Heart left ventricle (tissue), 16 donors: ENCODE results near the gene ZFR2. TPM values are rescaled to one million over a fixed set of nuclear protein-coding genes. Genes with fewer than 3 reads are reported as not detected.

Source experiments
- ATAC-seq, 4 donors: fragments of 200-7000 bp; cut with Tn5 transposase; one replicate each; pipeline ENCODE4 v1.9.1; 2020 to 2022; ENCODE audit warnings: moderate library complexity in 4 of 4, mild to moderate bottlenecking in 3 of 4, moderate number of reproducible peaks in 1 of 4
- DNase-seq, 5 donors: peaks; one replicate each; pipeline ENCODE4 v3.0.0-alpha.2; 2020
- H3K27ac ChIP-seq, 12 donors: fragments of 200-600 bp; sonication (generic) in 4 of 12; one replicate each; pipeline versions ENCODE4 v1.5.0 to v1.8.0; 2016 to 2022; ENCODE audit warnings: mild to moderate bottlenecking in 2 of 12
- H3K27me3 ChIP-seq, 9 donors: fragments of 200-600 bp; sonication (generic) in 2 of 9; one replicate each; pipeline versions ENCODE4 v1.5.1 to v1.8.0; 2016 to 2022; ENCODE audit warnings: mild to moderate bottlenecking in 3 of 9
- H3K36me3 ChIP-seq, 9 donors: fragments of 200-600 bp; sonication (generic) in 2 of 9; one replicate each; pipeline versions ENCODE4 v1.5.0 to v1.8.0; 2018 to 2022; ENCODE audit warnings: mild to moderate bottlenecking in 2 of 9
- H3K4me1 ChIP-seq, 12 donors: fragments of 200-600 bp; sonication (generic) in 4 of 12; one replicate each; pipeline versions ENCODE4 v1.5.0 to v1.8.0; 2016 to 2022; ENCODE audit warnings: mild to moderate bottlenecking in 3 of 12
- H3K4me3 ChIP-seq, 12 donors: fragments of 200-600 bp; sonication (generic) in 4 of 12; one replicate each; pipeline versions ENCODE4 v1.5.0 to v1.8.0; 2017 to 2022; ENCODE audit warnings: mild to moderate bottlenecking in 9 of 12, moderate library complexity in 4 of 12
- H3K9me3 ChIP-seq, 12 donors: fragments of 200-600 bp; sonication (generic) in 4 of 12; one replicate each; pipeline versions ENCODE4 v1.5.0 to v1.8.0; 2016 to 2022; ENCODE audit warnings: mild to moderate bottlenecking in 1 of 12
- CTCF ChIP-seq, 12 donors: fragments of 200-600 bp; sonication (generic) in 4 of 12; IDR thresholded peaks; one replicate each; pipeline versions ENCODE4 v1.5.0 to v1.8.0; 2018 to 2022; ENCODE audit warnings: antibody characterized with exemption in 12 of 12, mild to moderate bottlenecking in 5 of 12
- POLR2A ChIP-seq, 2 donors: fragments of 450-650 bp; IDR thresholded peaks; one replicate each; pipeline ENCODE4 v1.6.1; 2017; ENCODE audit warnings: antibody characterized with exemption in 2 of 2, mild to moderate bottlenecking in 2 of 2, moderate library complexity in 2 of 2
- WGBS, 4 donors: extraction: QIAGEN DNeasy Blood & Tissue Kit in 2 of 4; methylation state at CpG; one replicate each; pipeline versions ENCODE4 v1.1.5 to v1.1.7; 2013 to 2018; 5-methylcytosine and 5-hydroxymethylcytosine counted together
- intact Hi-C, 10 donors: fragments of 100-400 bp; cut with DNase I; formaldehyde crosslinking; loops; one replicate each; pipeline versions ENCODE4 v1.11.1 to v1.14.2; 2022
- polyA plus RNA-seq, 2 donors: library from polyadenylated mRNA; stranded (reverse); fragments of 200-250 nt; gene quantifications; one replicate each; pipeline ENCODE4 v1.2.3, GENCODE V29; 2013
- total RNA-seq, 9 donors: library from RNA; depleted of rRNA in 2 of 9; stranded (reverse); fragments of >200 nt in 2 of 9; fragmentation: NEBNext Ultra II Directional in 3 of 9; extraction: Animal tissue kit (Norgen Biotek cat#: 25700) in 3 of 9; gene quantifications; one replicate each; pipeline versions ENCODE4 v1.1.0 to v1.2.4, GENCODE V29; 2016 to 2023
- donor health status: ischemic (EF 13 %, LVEDD 7.1; RV severe dilation, severe dysfunction).
- donor health status: healthy with polysubstance abuse.
- donor health status: DM: no; HTN: yes; CAD: no.
- donor health status: DM: no; HTN: no; CAD: no.
- donor health status: ischemic (EF 25% LVEDD 6.9; RV normal size, moderate dysfunction).
- donor health status: ischemic (EF 25% LVEDD 5.7; RV mildly dilated, moderate dysfunction).
- donor health status: healthy.
- donor health status: DM: yes; HTN: yes; CAD: no.
- donor health status: ischemic (EF 35%, LVEDD 5.7; RV mildly dilated, moderate dysfunction).
- donor health status: nonischemic (EF 11% LVEDD 7.7; RV severe dilation, severe dysfunction).
- donor health status: DM: yes; HTN: yes; CAD: no.
- donor health status: PGD.
- donor health status: ischemic (EF 29% LVEDD 5.4; RV normal size, mild dysfunction).
- donor health status: nonischemic (EF 23%, LVEDD 6.1; RV moderate dilation, normal function).

Gene ZFR2
- total and polyA plus RNA-seq, 11 donors, result 0.08 to 0.16 TPM; not detected in 9

GRCh38 chr19:3822683-3823349, 46.0 kb downstream of the ZFR2 start:
- Histone ChIP-seq H3K4me1 (peaks cover 0 to 15% (median 3%) of the 10 kb centered on the region in 12 donors), H3K27me3 (peaks cover 0 to 4% (median 0%) of the 10 kb centered on the region in 9 donors), H3K36me3 (no peaks in the 10 kb centered on the region), H3K9me3 (no peaks in the 10 kb centered on the region), H3K27ac (no peak overlapping the region), H3K4me3 (no peak overlapping the region)
- intact Hi-C loops, result loop anchor here in 5 of 10 donors (5.0 to 10.0 kb wide), 5 partner anchors 36 to 158 kb away; partner anchors contain the start of genes APBA3 (in 4 of the 5), MRPL54 (in 4 of the 5) and MATK (in 1 of the 5)
- WGBS, 4 donors, result 81 to 90% (median 84%) methylated on average over 9 to 26 of the region's 26 CpGs
- ATAC-seq (no peak), DNase-seq (no peak)
- TF ChIP-seq CTCF (IDR thresholded peaks at IDR 0.05), result no peak
- no peak for TF ChIP-seq POLR2A (IDR thresholded peaks at IDR 0.05)

GRCh38 chr19:3821857-3822364, 46.9 kb downstream of the ZFR2 start:
- 11 to 21% (median 17%) methylated on average over 19 to 43 of the region's 43 CpGs for WGBS, 4 donors
- Histone ChIP-seq H3K36me3 (no peaks in the 10 kb centered on the region), H3K27ac (no peak overlapping the region), H3K27me3 (peaks cover 0 to 4% (median 0%) of the 10 kb centered on the region in 9 donors), H3K4me3 (no peak overlapping the region), H3K9me3 (no peaks in the 10 kb centered on the region), H3K4me1 (peaks cover 0 to 15% (median 3%) of the 10 kb centered on the region in 12 donors)
- TF ChIP-seq POLR2A (IDR thresholded peaks at IDR 0.05), result no peak
- TF ChIP-seq CTCF (IDR thresholded peaks at IDR 0.05), result peak; percentile 94 to 100 (median 98)
- ATAC-seq, result peak in 3 of 4 donors; percentile 61 to 85 (median 80)
- intact Hi-C loops, result loop anchor here in 5 of 10 donors (5.0 to 10.0 kb wide), 5 partner anchors 35 to 157 kb away; partner anchors contain the start of genes APBA3 (in 4 of the 5), MRPL54 (in 4 of the 5) and MATK (in 1 of the 5)
- DNase-seq, result peak; percentile 44 to 89 (median 62)

- H3K27ac ChIP-seq, result no peak overlapping the region
- DNase-seq (no peak), ATAC-seq (no peak)
- H3K36me3 ChIP-seq, result no peaks in the 10 kb centered on the region
- TF ChIP-seq CTCF (IDR thresholded peaks at IDR 0.05) (no peak), POLR2A (IDR thresholded peaks at IDR 0.05) (no peak)
- peaks cover 0 to 4% (median 0%) of the 10 kb centered on the region in 9 donors for H3K27me3 ChIP-seq
- WGBS, 4 donors, result 91 to 95% (median 92%) methylated on average over 13 to 23 of the region's 23 CpGs
- no peaks in the 10 kb centered on the region for H3K9me3 ChIP-seq
- no peak overlapping the region for H3K4me3 ChIP-seq
- peaks cover 0 to 15% (median 3%) of the 10 kb centered on the region in 12 donors for H3K4me1 ChIP-seq
- intact Hi-C loops, result loop anchor here in 5 of 10 donors (5.0 to 10.0 kb wide), 5 partner anchors 34 to 156 kb away; partner anchors contain the start of genes APBA3 (in 4 of the 5), MRPL54 (in 4 of the 5) and MATK (in 1 of the 5)
Observed at GRCh38 chr19:3821156-3821555, 47.7 kb downstream of the ZFR2 start.

- H3K27me3 ChIP-seq, result peaks cover 0 to 4% (median 0%) of the 10 kb centered on the region in 9 donors
- no peak for TF ChIP-seq CTCF (IDR thresholded peaks at IDR 0.05)
- TF ChIP-seq POLR2A (IDR thresholded peaks at IDR 0.05), result no peak
- ATAC-seq (no peak), DNase-seq (no peak)
- H3K36me3 ChIP-seq, result no peaks in the 10 kb centered on the region
- H3K4me1 ChIP-seq, result peaks cover 0 to 15% (median 3%) of the 10 kb centered on the region in 12 donors
- no peak overlapping the region for H3K4me3 ChIP-seq
- H3K9me3 ChIP-seq, result no peaks in the 10 kb centered on the region
- no peak overlapping the region for H3K27ac ChIP-seq
- intact Hi-C loops, result loop anchor here in 5 of 10 donors (5.0 to 10.0 kb wide), 5 partner anchors 33 to 155 kb away; partner anchors contain the start of genes APBA3 (in 4 of the 5), MRPL54 (in 4 of the 5) and MATK (in 1 of the 5)
- WGBS, 4 donors, result 81 to 92% (median 89%) methylated on average over 14 to 19 of the region's 19 CpGs
Observed at GRCh38 chr19:3819989-3820388, 48.8 kb downstream of the ZFR2 start.
